Activated naive CD8-positive, alpha-beta T cell treated with anti-CD3 and anti-CD28 coated beads, Interleukin-2, amount 10 ng/mL, durations not matched to agents 7 days and 5 days (primary cell): ENCODE results near the gene BCL6. TPM values are rescaled to one million over a fixed set of nuclear protein-coding genes. Genes with fewer than 3 reads are reported as not detected.
"Not testable (repeated sequence)": the region's sequence is repeated elsewhere in the genome, so short reads cannot be mapped to it uniquely, and the experiment has no call there.

ENCODE experiments used
- ATAC-seq: fragments of 150-1000 bp; cut with Tn5 transposase; one replicate; pipeline ENCODE4 v1.10.0; 2021; ENCODE audit warnings: low read depth, moderate library complexity
- POLR2A ChIA-PET: fragments of 350-600 bp; sonication (Branson Sonifier 250); formaldehyde crosslinking; loops from one replicate; lab custom pipeline; 2021; ENCODE audit warnings: antibody characterized with exemption; lab: Charles Lee
- DNase-seq: peaks from one replicate; pipeline ENCODE4 v3.0.0; 2021
- H3K27ac Mint-ChIP-seq: one replicate; pipeline ENCODE4 v1.8.0; 2022; ENCODE audit warnings: mild to moderate bottlenecking, mixed read lengths
- H3K27me3 Mint-ChIP-seq: one replicate; pipeline ENCODE4 v1.8.0; 2022; ENCODE audit warnings: mild to moderate bottlenecking, moderate library complexity, mixed read lengths
- H3K36me3 Mint-ChIP-seq: one replicate; pipeline ENCODE4 v1.8.0; 2021; ENCODE audit warnings: mild to moderate bottlenecking, mixed read lengths
- H3K4me1 Mint-ChIP-seq: one replicate; pipeline ENCODE4 v1.8.0; 2021; ENCODE audit warnings: mixed read lengths
- H3K4me3 Mint-ChIP-seq: one replicate; pipeline ENCODE4 v1.8.0; 2022; ENCODE audit warnings: mild to moderate bottlenecking, moderate library complexity, mixed read lengths
- H3K9me3 Mint-ChIP-seq: one replicate; pipeline ENCODE4 v1.8.0; 2021; ENCODE audit warnings: mixed read lengths
- total RNA-seq, 2 experiments: library from RNA; stranded (reverse); gene quantifications; one replicate each; pipeline ENCODE4 v1.2.3, GENCODE V29; 2021

BCL6 gene
- total RNA-seq, 2 experiments from 2014 or later = 32.1 to 34.0 TPM

DNA sequence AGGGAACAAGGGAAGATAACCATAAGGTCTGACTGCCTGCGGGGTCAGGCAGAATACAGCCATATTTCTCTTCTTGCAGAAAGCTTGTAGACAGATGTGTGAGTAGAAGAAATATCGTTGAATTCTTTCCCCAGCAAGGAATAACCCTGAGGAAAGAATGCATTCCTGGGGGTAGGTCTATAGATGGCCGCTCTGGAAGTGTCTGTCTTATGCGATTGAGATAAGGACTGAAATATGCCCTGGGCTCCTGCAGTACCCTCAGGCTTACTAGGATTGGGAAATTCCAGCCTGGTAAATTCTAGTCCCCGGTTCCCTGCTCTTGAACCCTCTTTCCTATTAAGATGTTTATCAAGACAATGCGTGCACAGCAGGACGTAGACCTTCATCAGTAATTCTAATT, 59.3 kb downstream of the BCL6 start:
- Mint-ChIP-seq H3K27me3 (peaks cover 41% of the 10 kb centered on the region), H3K36me3 (no peaks in the 10 kb centered on the region), H3K27ac (no peak overlapping the region), H3K9me3 (peaks cover 3% of the 10 kb centered on the region), H3K4me1 (no peaks in the 10 kb centered on the region), H3K4me3 (no peak overlapping the region)
- POLR2A ChIA-PET = no interaction called here
- DNase-seq = no peak
- ATAC-seq = no peak

DNA sequence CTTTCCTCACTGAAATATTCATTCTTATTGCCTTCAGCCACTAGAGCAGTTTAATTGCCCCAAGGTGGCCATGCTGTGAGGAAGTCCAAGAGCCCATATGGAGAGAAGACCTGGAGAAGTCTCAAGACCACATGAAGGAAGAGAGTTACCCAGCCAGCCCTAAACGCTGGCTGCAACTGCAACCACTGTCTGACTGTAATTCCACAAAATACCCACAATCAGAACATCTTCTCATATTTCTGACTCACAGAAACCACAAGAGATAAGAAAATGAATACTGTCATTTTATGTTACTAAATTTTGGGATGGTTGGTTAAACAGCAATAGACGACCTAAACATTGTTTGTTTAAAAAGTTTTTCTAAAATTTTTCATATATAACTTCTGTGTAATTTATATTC, 60.4 kb downstream of the BCL6 start:
- H3K9me3 Mint-ChIP-seq = peaks cover 3% of the 10 kb centered on the region
- POLR2A ChIA-PET = no interaction called here
- no peak overlapping the region for H3K4me3 Mint-ChIP-seq
- no peaks in the 10 kb centered on the region for H3K4me1 Mint-ChIP-seq
- no peaks in the 10 kb centered on the region for H3K36me3 Mint-ChIP-seq
- H3K27me3 Mint-ChIP-seq = peaks cover 35% of the 10 kb centered on the region
- ATAC-seq = no peak
- no peak overlapping the region for H3K27ac Mint-ChIP-seq
- no peak for DNase-seq

DNA sequence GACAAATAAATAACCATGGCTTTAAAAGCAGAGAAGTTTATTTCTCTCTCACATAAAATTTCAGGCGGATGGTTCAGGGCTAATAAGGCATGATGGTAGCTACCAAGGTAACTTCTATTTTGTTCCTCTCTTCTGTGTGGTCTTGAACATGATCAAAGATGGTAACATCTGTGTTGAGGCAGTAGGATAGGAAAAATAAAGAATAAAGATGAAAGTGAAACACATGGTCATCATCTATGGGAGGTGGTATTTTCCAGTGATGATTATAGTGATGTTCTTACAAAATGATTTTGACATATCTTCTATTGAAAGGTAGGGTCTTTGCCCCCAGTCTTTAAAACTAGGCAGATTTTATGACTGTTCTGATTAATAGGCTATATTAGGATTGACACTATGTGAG, 60.8 kb downstream of the BCL6 start:
- DNase-seq (no peak), ATAC-seq (no peak)
- peaks cover 35% of the 10 kb centered on the region for H3K27me3 Mint-ChIP-seq
- no peaks in the 10 kb centered on the region for H3K36me3 Mint-ChIP-seq
- peaks cover 2% of the 10 kb centered on the region for H3K4me1 Mint-ChIP-seq
- no peak overlapping the region for H3K4me3 Mint-ChIP-seq
- POLR2A ChIA-PET = no interaction called here
- no peak overlapping the region for H3K27ac Mint-ChIP-seq
- H3K9me3 Mint-ChIP-seq = peaks cover 3% of the 10 kb centered on the region

DNA sequence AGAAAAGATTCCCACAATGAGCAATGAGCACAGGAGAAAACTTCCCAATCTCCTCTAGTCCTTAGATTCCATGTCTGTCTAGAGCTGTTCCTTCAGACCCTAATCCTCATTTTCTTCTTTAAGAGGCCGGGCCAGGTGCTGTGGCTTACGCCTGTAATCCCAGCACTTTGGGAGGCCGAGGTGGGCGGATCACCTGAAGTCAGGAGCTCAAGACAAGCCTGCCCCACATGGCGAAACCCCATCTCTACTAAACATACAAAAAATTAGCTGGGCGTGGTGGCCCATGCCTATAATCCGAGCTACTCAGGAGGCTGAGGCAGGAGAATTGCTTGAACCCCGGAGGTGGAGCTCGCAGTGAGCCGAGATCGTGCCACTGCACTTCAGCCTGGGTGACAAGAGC, 63.5 kb downstream of the BCL6 start:
- H3K4me1 Mint-ChIP-seq, H3K36me3 Mint-ChIP-seq, ATAC-seq, H3K4me3 Mint-ChIP-seq, DNase-seq, POLR2A ChIA-PET, H3K27ac Mint-ChIP-seq, H3K9me3 Mint-ChIP-seq: not testable (repeated sequence)
- H3K27me3 Mint-ChIP-seq = peaks cover 27% of the 10 kb centered on the region

DNA sequence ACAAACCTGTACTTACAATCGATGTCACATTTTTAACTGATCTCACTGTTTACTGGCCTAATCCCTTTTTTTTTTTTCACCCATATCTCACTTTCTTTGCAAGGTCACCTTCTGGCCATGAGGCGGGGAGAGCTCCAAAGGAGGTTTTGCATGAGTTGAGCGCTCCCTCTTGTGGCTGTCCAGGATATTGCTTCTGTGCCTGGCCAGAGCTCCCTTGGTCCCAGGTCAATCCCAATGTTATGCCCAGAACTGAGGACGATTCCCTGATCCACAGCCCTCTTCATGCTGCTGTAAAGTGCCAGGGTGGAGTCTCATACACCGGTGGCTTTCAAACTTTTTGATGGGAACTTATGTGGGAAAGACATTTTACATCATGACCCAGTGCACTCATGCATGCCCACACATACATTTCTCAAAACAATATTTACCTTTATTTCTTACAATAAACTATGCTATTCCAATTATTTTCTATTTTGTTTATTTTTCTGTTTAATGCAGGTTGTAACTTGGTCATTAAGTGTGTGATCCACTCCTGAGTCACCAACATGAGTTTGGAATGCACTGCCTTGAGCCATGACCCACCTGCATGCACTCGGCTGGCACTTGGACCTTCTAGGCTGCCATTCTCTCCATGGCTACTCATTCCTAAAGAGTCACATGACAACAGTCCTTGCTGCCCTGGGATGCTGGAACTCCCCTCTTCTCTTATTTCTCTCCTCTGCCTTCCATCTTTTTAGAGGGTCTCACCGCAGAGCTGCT, 65.5 kb downstream of the BCL6 start:
- H3K36me3 Mint-ChIP-seq = no peaks in the 10 kb centered on the region
- peaks cover 2% of the 10 kb centered on the region for H3K4me1 Mint-ChIP-seq
- ATAC-seq = peak; percentile 68
- DNase-seq = peak; percentile 67
- H3K27me3 Mint-ChIP-seq = peaks cover 32% of the 10 kb centered on the region
- H3K9me3 Mint-ChIP-seq = no peaks in the 10 kb centered on the region
- POLR2A ChIA-PET = interaction anchor here (0.7 to 2.0 kb wide), 3 partner anchors 33 to 361 kb away, joined by 3 to 13 read pairs (median 4); partner anchors contain the start of gene RTP4
- H3K4me3 Mint-ChIP-seq = no peak overlapping the region
- no peak overlapping the region for H3K27ac Mint-ChIP-seq

- no peak overlapping the region for H3K4me3 Mint-ChIP-seq
- H3K27ac Mint-ChIP-seq = no peak overlapping the region
- no peaks in the 10 kb centered on the region for H3K36me3 Mint-ChIP-seq
- POLR2A ChIA-PET = interaction anchor here (2.0 kb wide), 1 partner anchor 360 kb away, joined by 13 read pairs; no protein-coding TSS in a partner anchor
- H3K9me3 Mint-ChIP-seq = no peaks in the 10 kb centered on the region
- DNase-seq (peak; percentile 32), ATAC-seq (peak; percentile 33)
- H3K4me1 Mint-ChIP-seq = peaks cover 2% of the 10 kb centered on the region
- H3K27me3 Mint-ChIP-seq = peaks cover 35% of the 10 kb centered on the region
These were observed 66.5 kb downstream of the BCL6 start for GRCh38 chr3:187678726-187679268.

- POLR2A ChIA-PET = no interaction called here
- Mint-ChIP-seq H3K27me3 (peaks cover 38% of the 10 kb centered on the region), H3K9me3 (no peaks in the 10 kb centered on the region), H3K36me3 (no peaks in the 10 kb centered on the region), H3K4me1 (peaks cover 2% of the 10 kb centered on the region), H3K27ac (no peak overlapping the region), H3K4me3 (no peak overlapping the region)
- ATAC-seq (no peak), DNase-seq (no peak)
These were observed 67.7 kb downstream of the BCL6 start for GRCh38 chr3:187677604-187678003.

DNA sequence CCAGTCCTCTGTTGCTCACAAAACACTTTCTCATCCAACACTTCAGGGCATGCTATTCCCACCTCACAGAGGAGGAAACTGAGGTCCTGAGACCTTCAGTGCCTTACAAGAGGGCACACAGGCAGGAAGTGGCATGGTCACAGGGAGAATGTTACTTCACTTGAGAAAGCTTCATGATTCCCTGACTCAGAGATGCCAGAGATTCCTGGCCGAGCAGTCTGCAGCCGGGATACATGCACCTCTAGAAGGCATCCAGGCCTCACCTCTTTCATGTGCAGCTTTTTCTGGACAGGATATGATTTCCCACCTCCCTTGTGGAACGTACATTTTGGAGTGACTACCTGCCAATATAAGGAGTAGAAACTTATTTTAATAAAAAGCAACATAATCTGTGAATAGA, 72.3 kb downstream of the BCL6 start:
- ATAC-seq (no peak), DNase-seq (no peak)
- POLR2A ChIA-PET = no interaction called here
- Mint-ChIP-seq H3K36me3 (no peaks in the 10 kb centered on the region), H3K4me3 (no peak overlapping the region), H3K27me3 (peaks cover 63% of the 10 kb centered on the region), H3K9me3 (no peaks in the 10 kb centered on the region), H3K27ac (no peak overlapping the region), H3K4me1 (no peaks in the 10 kb centered on the region)

Other genes with a start within 250 kb of the BCL6 start
- not detected for gene SST, start 75.1 kb downstream of the BCL6 start, total RNA-seq
- gene RTP2, start 42.9 kb downstream of the BCL6 start, total RNA-seq = not detected